ENCODE data around the gene MPP4.

The MPP4 gene

DNA sequence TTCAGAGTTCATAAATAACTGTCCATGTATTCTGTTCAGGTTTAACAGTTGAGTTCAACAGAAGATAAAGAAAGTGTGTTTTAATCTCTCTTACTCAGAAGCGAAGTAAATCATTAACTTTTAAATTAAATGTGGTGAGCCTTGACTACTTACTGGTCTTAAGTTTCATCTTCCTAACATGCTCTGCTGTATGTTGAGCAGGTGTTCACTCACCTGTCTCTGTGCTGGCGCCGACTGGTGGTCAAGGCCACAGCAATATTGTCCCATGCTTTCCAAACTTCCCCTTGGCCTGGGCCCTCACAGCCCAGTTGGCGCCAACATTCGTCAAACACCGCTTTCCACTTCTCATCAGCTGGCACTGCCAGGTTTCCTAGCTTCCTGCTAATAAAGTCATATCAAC lies 17.0 kb upstream of the MPP4 start:
- no peak for DNase-seq (ENCODE audit: low read depth)
- H3K4me3 ChIP-seq (ENCODE audit: control insufficient read depth, low read depth, low read length): no peak overlapping the region
- TF ChIP-seq, protein P1, sequence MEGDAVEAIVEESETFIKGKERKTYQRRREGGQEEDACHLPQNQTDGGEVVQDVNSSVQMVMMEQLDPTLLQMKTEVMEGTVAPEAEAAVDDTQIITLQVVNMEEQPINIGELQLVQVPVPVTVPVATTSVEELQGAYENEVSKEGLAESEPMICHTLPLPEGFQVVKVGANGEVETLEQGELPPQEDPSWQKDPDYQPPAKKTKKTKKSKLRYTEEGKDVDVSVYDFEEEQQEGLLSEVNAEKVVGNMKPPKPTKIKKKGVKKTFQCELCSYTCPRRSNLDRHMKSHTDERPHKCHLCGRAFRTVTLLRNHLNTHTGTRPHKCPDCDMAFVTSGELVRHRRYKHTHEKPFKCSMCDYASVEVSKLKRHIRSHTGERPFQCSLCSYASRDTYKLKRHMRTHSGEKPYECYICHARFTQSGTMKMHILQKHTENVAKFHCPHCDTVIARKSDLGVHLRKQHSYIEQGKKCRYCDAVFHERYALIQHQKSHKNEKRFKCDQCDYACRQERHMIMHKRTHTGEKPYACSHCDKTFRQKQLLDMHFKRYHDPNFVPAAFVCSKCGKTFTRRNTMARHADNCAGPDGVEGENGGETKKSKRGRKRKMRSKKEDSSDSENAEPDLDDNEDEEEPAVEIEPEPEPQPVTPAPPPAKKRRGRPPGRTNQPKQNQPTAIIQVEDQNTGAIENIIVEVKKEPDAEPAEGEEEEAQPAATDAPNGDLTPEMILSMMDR (conservative IDR thresholded peaks at IDR 0.05; ENCODE audit: control insufficient read depth, insufficient read depth, low read depth, low read length): no peak

DNA sequence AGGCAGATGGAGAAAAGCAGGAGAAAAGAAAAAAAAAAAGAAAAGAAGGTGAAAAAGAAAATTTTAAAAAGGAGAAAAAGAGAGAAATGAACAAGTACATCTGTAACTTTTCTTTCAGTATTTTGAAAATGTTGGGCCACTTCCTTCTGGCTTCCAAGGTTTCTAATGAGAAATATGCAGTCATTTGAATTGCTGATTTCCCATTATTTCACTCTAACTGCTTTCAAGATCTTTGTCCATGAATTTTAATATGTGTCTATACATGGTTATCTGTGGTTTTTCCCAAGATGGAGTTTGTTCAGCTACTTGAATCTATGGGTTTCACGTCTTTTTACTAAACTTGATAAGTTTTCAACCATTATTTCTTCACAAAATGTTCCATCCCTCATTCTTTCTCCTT lies 14.3 kb upstream of the MPP4 start:
- TF ChIP-seq, protein P1 (conservative IDR thresholded peaks at IDR 0.05; ENCODE audit: control insufficient read depth, insufficient read depth, low read depth, low read length): no peak
- no peak overlapping the region for H3K4me3 ChIP-seq (ENCODE audit: control insufficient read depth, low read depth, low read length)
- no peak for DNase-seq (ENCODE audit: low read depth)

DNA sequence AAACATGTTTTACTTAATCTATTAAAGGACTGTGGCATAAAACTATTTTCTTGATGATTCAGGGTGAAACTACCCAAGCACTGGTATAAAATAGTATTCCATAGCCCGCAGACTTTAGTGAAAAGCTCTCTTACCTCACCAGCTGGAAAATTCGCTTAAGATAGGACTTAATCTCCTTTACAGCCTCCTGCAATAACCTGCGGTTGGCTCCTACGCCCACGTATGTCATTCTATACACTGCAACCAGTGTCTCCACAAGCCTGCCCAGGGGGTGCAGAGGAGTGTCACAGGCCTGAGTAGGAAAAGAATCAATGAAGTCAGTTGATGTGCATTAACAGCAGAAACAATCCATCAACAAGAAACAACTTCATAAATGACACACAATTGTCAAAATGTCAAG lies 11.3 kb upstream of the MPP4 start:
- DNase-seq (ENCODE audit: low read depth): no peak
- TF ChIP-seq, protein P1 (conservative IDR thresholded peaks at IDR 0.05; ENCODE audit: control insufficient read depth, insufficient read depth, low read depth, low read length): no peak
- no peak overlapping the region for H3K4me3 ChIP-seq (ENCODE audit: control insufficient read depth, low read depth, low read length)

DNA sequence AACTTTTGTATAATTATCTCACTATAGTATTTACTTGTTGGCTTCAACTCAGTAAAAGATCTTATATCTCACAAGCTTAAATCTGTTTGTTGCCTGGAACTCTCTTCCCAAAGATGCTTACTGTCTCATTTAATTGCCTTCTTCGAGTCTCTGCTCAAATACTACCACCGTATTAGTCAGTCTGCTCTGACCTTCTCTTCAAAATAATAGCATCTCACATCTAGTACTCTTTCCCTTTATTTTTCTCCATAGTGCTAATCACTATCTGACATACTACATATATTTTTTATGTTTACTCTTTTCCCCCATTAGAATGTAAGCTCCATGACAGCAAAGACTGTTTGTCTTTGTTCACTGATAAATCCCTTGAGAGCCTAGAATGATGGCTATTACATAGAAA lies 10.6 kb upstream of the MPP4 start:
- no peak for DNase-seq (ENCODE audit: low read depth)
- TF ChIP-seq, protein P1 (conservative IDR thresholded peaks at IDR 0.05; ENCODE audit: control insufficient read depth, insufficient read depth, low read depth, low read length): no peak
- H3K4me3 ChIP-seq (ENCODE audit: control insufficient read depth, low read depth, low read length): no peak overlapping the region

DNA sequence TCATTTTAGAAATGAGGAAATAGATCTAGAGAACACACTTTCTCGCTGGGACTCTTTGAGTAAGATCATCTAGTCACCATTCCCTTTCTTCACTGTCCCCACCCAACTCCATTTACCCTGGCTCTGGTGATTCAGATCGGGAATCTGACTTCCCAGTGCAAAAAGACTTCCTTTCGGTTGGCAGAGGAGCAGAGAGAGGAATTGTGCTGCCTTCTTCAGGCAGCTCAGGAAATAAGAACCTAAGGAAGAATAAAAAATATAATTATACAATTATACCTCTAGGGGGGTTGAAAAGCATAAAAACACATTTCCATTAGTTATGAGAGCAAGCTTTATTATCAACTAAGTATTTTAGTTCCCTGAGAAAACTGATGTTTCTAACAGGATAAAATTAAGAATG lies 9.3 kb upstream of the MPP4 start:
- DNase-seq (ENCODE audit: low read depth): peak; percentile 76
- TF ChIP-seq, protein P1 (conservative IDR thresholded peaks at IDR 0.05; ENCODE audit: control insufficient read depth, insufficient read depth, low read depth, low read length): peak; percentile 60
- H3K4me3 ChIP-seq (ENCODE audit: control insufficient read depth, low read depth, low read length): no peak overlapping the region

DNA sequence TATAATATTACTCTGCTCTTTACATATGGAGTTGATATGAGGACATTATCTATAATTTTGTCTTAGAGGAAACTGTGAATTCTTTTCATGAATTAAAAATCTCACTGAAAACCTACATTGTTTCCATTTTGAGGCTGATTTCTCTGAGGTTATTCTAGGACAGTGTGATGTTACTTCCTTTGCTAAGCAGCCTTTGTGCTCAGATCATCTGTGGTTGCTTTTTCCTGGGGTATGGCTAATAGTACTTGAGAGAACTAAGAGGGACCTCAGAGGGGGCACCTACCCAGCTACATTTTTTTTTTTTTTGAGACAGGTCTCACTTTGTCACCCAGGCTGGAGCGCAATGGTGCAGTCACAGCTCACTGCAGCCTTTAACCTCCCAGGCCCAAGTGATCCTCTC lies 8.7 kb upstream of the MPP4 start:
- no peak overlapping the region for H3K4me3 ChIP-seq (ENCODE audit: control insufficient read depth, low read depth, low read length)
- no peak for DNase-seq (ENCODE audit: low read depth)
- TF ChIP-seq, protein P1 (conservative IDR thresholded peaks at IDR 0.05; ENCODE audit: control insufficient read depth, insufficient read depth, low read depth, low read length): no peak

DNA sequence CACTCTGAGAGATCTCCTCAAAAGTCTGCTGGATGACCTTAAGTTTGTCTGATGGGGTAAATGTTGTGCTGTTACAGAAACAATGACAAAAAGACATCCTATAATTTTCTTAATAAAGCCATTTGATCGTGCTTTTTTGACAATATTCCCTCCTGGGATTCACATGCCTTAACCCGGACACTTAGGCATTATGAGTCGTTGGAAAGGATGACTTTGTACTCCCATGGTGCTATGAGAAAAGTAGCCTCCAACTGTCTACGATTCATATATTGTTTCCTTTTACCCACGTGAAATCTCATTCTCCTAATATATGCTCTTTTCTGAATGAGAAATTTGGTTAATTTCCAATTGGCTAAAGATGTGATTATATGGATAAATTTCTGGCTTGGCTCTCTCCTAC lies 6.1 kb upstream of the MPP4 start:
- H3K4me3 ChIP-seq (ENCODE audit: control insufficient read depth, low read depth, low read length): no peak overlapping the region
- DNase-seq (ENCODE audit: low read depth): peak; percentile 48
- TF ChIP-seq, protein P1 (conservative IDR thresholded peaks at IDR 0.05; ENCODE audit: control insufficient read depth, insufficient read depth, low read depth, low read length): no peak

Measured in fibroblast of mammary gland (primary cell).